K562 (cell line): ENCODE measurements around the gene HOXB8. TPM values are rescaled to one million over a fixed set of nuclear protein-coding genes. Genes with fewer than 3 reads are reported as not detected.

ENCODE experiments used
- BCOR ChIP-seq: fragments of 450-650 bp; IDR thresholded peaks from 2 replicates; pipeline ENCODE4 v1.6.1; 2016
- BDP1 ChIP-seq: IDR thresholded peaks from 3 replicates; pipeline ENCODE4 v1.6.1; 2011; ENCODE audit not compliant: insufficient read length, insufficient read depth
- CBFA2T3 ChIP-seq: fragments of 450-650 bp; IDR thresholded peaks from 2 replicates; pipeline ENCODE4 v1.6.1; 2017
- DACH1 ChIP-seq: fragments of 450-650 bp; IDR thresholded peaks from 2 replicates; pipeline ENCODE4 v1.6.1; 2018; ENCODE audit not compliant: partially characterized antibody
- ELF2 ChIP-seq: fragments of 250-450 bp; sonication (Bioruptor Pico); IDR thresholded peaks from 2 replicates; pipeline ENCODE4 v1.5.0; 2021; ENCODE audit warnings: mild to moderate bottlenecking
- IFI16 ChIP-seq: fragments of 250-450 bp; sonication (Bioruptor Pico); IDR thresholded peaks from 2 replicates; pipeline ENCODE4 v2.1.2; 2022; ENCODE audit warnings: mild to moderate bottlenecking, inconsistent platforms
- MAFK ChIP-seq: IDR thresholded peaks from 2 replicates; pipeline ENCODE4 v1.6.1; 2011; ENCODE audit warnings: low read length, improper control_type of control experiment
- MNT ChIP-seq, 2 experiments: fragments of 450-650 bp; conservative IDR thresholded peaks; 2 replicates each; pipeline ENCODE4 v1.6.1; 2017; ENCODE audit warnings: mild to moderate bottlenecking in 2 of 2, moderate library complexity in 2 of 2
- NCOA4 ChIP-seq: fragments of 450-650 bp; IDR thresholded peaks from 2 replicates; pipeline ENCODE4 v1.6.1; 2018; ENCODE audit warnings: mild to moderate bottlenecking; ENCODE audit not compliant: partially characterized antibody
- PRMT5 ChIP-seq: sonication (generic); formaldehyde crosslinking; IDR thresholded peaks from 2 replicates; pipeline ENCODE4 v1.5.0; 2020; ENCODE audit warnings: missing genetic modification reagents
- REST ChIP-seq, 2 experiments: fragments of 450-650 bp; formaldehyde crosslinking in 1 of 2; IDR thresholded peaks; 2 replicates each; pipeline versions ENCODE4 v1.4.0 to v1.6.1; 2014 to 2020; ENCODE audit warnings: mild to moderate bottlenecking in 2 of 2, borderline replicate concordance in 1 of 2, low read depth in 1 of 2
- RHOXF2B ChIP-seq: fragments of 250-450 bp; sonication (Bioruptor Pico); conservative IDR thresholded peaks from 2 replicates; pipeline ENCODE4 v1.5.1; 2021
- THAP7 ChIP-seq: fragments of 250-450 bp; sonication (Bioruptor Pico); IDR thresholded peaks from 2 replicates; pipeline ENCODE4 v1.5.0; 2021
- ZFP36 ChIP-seq: fragments of 150-350 bp; IDR thresholded peaks from 2 replicates; pipeline ENCODE4 v1.6.1; 2018; ENCODE audit warnings: low read length, low read depth; ENCODE audit not compliant: partially characterized antibody
- ZNF707 ChIP-seq: fragments of 250-450 bp; sonication (Bioruptor Pico); conservative IDR thresholded peaks from 2 replicates; pipeline ENCODE4 v1.8.0; 2022; ENCODE audit warnings: inconsistent platforms, mild to moderate bottlenecking, moderate library complexity
- polyA plus RNA-seq, 8 experiments: library from polyadenylated mRNA; depleted of rRNA in 4 of 8; stranded (reverse) in 5 of 8; unstranded in 3 of 8; fragments of >200 nt; fragmentation: Nextera tagmentation in 2 of 8; fragmentation: Illumina TruSeq in 1 of 8; extraction: Ambion mirVana in 2 of 8; extraction: Trizol in 1 of 8; gene quantifications; 2 replicates each; pipeline versions ENCODE4 v1.2.1 to v1.2.3, GENCODE V29; 2011 to 2014; ENCODE audit warnings: inconsistent platforms in 1 of 8, missing spikeins in 1 of 8
- total RNA-seq, 7 experiments: library from RNA; depleted of rRNA in 6 of 7; stranded (reverse); fragments of >200 nt in 6 of 7; fragmentation: Illumina TruSeq in 2 of 7; extraction: Trizol in 2 of 7; gene quantifications; 2 replicates each; pipeline versions ENCODE4 v1.2.1 to v1.2.3, GENCODE V29; 2011 to 2021; ENCODE audit warnings: low replicate concordance in 1 of 7
- TF ChIP-seq, protein P1 (sequence below), 2 experiments: IDR thresholded peaks; 2 replicates each; pipeline ENCODE4 v1.6.1; 2011; ENCODE audit warnings: borderline replicate concordance in 1 of 2, control low read depth in 1 of 2, low read depth in 1 of 2, low read length in 1 of 2, mild to moderate bottlenecking in 1 of 2, mixed read lengths in 1 of 2, moderate library complexity in 1 of 2; ENCODE audit not compliant: insufficient read depth in 1 of 2, insufficient read length in 1 of 2, poor library complexity in 1 of 2, severe bottlenecking in 1 of 2; ENCODE audit errors: extremely low read depth in 1 of 2
- TF ChIP-seq, protein P2 (sequence below): sonication (generic); formaldehyde crosslinking; IDR thresholded peaks from 2 replicates; pipeline ENCODE4 v1.9.0; 2022; ENCODE audit warnings: mild to moderate bottlenecking, missing genetic modification reagents

HOXB8 gene
- total and polyA plus RNA-seq, 9 of the 15 experiments (the other 6 are each of a cell fraction or from before 2014, with no cell fraction given) = 0.52 to 23.8 (median 3.6) TPM

- TF ChIP-seq, protein P1, sequence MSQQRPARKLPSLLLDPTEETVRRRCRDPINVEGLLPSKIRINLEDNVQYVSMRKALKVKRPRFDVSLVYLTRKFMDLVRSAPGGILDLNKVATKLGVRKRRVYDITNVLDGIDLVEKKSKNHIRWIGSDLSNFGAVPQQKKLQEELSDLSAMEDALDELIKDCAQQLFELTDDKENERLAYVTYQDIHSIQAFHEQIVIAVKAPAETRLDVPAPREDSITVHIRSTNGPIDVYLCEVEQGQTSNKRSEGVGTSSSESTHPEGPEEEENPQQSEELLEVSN (IDR thresholded peaks at IDR 0.05; ENCODE audit: borderline replicate concordance in 1 of 2, extremely low read depth in 1 of 2, insufficient read depth in 1 of 2, insufficient read length in 1 of 2, low read depth in 1 of 2, low read length in 1 of 2, poor library complexity in 1 of 2, severe bottlenecking in 1 of 2) = no peak
- TF ChIP-seq, protein P2, sequence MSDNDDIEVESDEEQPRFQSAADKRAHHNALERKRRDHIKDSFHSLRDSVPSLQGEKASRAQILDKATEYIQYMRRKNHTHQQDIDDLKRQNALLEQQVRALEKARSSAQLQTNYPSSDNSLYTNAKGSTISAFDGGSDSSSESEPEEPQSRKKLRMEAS (CRISPR knock-in tag) = no peak
- TF ChIP-seq MAFK = no peak
- 0 out of 4 replicates have a peak, but pooled peaks of 1 of the 2 experiments have one; percentile 21 for TF ChIP-seq MNT (conservative IDR thresholded peaks at IDR 0.05)
- TF ChIP-seq PRMT5 (CRISPR knock-in tag) = no peak
- TF ChIP-seq REST (IDR thresholded peaks at IDR 0.05; ENCODE audit: borderline replicate concordance) = peak; percentile 90
- TF ChIP-seq REST (CRISPR knock-in tag; IDR thresholded peaks at IDR 0.05; ENCODE audit: low read depth) = no peak
- no peak for TF ChIP-seq ZNF707 (CRISPR knock-in tag)
- no peak for TF ChIP-seq CBFA2T3
- TF ChIP-seq IFI16 (CRISPR knock-in tag) = no peak
- no peak for TF ChIP-seq ELF2
- no peak for TF ChIP-seq BDP1
- no peak for TF ChIP-seq DACH1
- TF ChIP-seq THAP7 (CRISPR knock-in tag) = no peak
- no peak for TF ChIP-seq NCOA4
- TF ChIP-seq RHOXF2B (CRISPR knock-in tag) = no peak
- TF ChIP-seq BCOR = no peak
- peak; percentile 17 for TF ChIP-seq ZFP36
Measured at GRCh38 chr17:48618256-48618896, 3.3 kb upstream of the HOXB8 start (continued).
